Right renal pelvis (tissue), 4 donors: ENCODE measurements around the gene PDE1C. TPM values are rescaled to one million over a fixed set of nuclear protein-coding genes. Genes with fewer than 3 reads are reported as not detected.

Source experiments
- DNase-seq, 4 donors: peaks; one replicate each; pipeline ENCODE4 v3.0.0-alpha.2; 2013; ENCODE audit warnings: low read depth in 4 of 4, low spot score in 3 of 4, missing footprints in 1 of 4
- polyA plus RNA-seq, 4 donors: library from polyadenylated mRNA; unstranded; fragments of 120-200 nt; gene quantifications; one replicate each; pipeline ENCODE4 v1.2.1, GENCODE V29; 2013; ENCODE audit not compliant: insufficient read length in 4 of 4

The PDE1C gene
- 1 to 10 TPM; 3.2 to 4.6 (median 4.3) TPM for polyA plus RNA-seq

GRCh38 chr7:32070406-32071360, at the start of gene PDE1C:
Gene PDE1C, minus strand, starts transcription at chr7:32070407.
- DNase-seq = no peak

GRCh38 chr7:32119790-32120196, 49.6 kb upstream of the PDE1C start:
- no peak for DNase-seq

- no peak for DNase-seq
Measured at GRCh38 chr7:32117837-32118236, 47.6 kb upstream of the PDE1C start.

- DNase-seq = no peak
Measured at GRCh38 chr7:32116436-32116835, 46.2 kb upstream of the PDE1C start.

- DNase-seq = no peak
Measured at GRCh38 chr7:32115831-32116230, 45.6 kb upstream of the PDE1C start.

GRCh38 chr7:32108651-32109050, 38.4 kb upstream of the PDE1C start:
- DNase-seq = no peak

GRCh38 chr7:32104766-32105165, 34.6 kb upstream of the PDE1C start:
- DNase-seq = no peak

- DNase-seq = no peak
Measured at GRCh38 chr7:32103361-32103760, 33.2 kb upstream of the PDE1C start.

GRCh38 chr7:32102432-32102873, 32.2 kb upstream of the PDE1C start:
- no peak for DNase-seq

GRCh38 chr7:32100407-32100907, 30.2 kb upstream of the PDE1C start:
- DNase-seq = no peak

- DNase-seq = no peak
Measured at GRCh38 chr7:32094516-32094915, 24.3 kb upstream of the PDE1C start.

GRCh38 chr7:32093415-32094408, 23.5 kb upstream of the PDE1C start:
- DNase-seq = no peak

- DNase-seq = no peak
Measured at GRCh38 chr7:32092346-32092745, 22.1 kb upstream of the PDE1C start.

- no peak for DNase-seq
Measured at GRCh38 chr7:32091608-32092210, 21.5 kb upstream of the PDE1C start.

GRCh38 chr7:32089678-32090077, 19.5 kb upstream of the PDE1C start:
- no peak for DNase-seq

- DNase-seq = no peak
Measured at GRCh38 chr7:32089256-32089655, 19.0 kb upstream of the PDE1C start.

- DNase-seq = no peak
Measured at GRCh38 chr7:32088451-32088881, 18.3 kb upstream of the PDE1C start.

- no peak for DNase-seq
Measured at GRCh38 chr7:32079510-32079909, 9.3 kb upstream of the PDE1C start.

- DNase-seq = no peak
Measured at GRCh38 chr7:32078824-32079223, 8.6 kb upstream of the PDE1C start.

- no peak for DNase-seq
Measured at GRCh38 chr7:32077806-32078205, 7.6 kb upstream of the PDE1C start.
